HEK293 (cell line): ENCODE measurements around the gene TTC39A.

Experiments
- CTCF ChIA-PET: fragments of 350-600 bp; formaldehyde crosslinking; extraction: SDS; loops from one replicate; lab custom pipeline; 2021; ENCODE audit warnings: antibody characterized with exemption; lab: Yijun Ruan, JAX
- POLR2A ChIA-PET: fragments of 300-600 bp; formaldehyde crosslinking; extraction: SDS; loops from one replicate; lab custom pipeline; 2020; ENCODE audit warnings: antibody characterized with exemption, inconsistent platforms; lab: Yijun Ruan, JAX
- H3K27ac ChIP-seq: fragments of 200-500 bp; sonication (Bioruptor generic); 2 replicates; pipeline ENCODE4 v1.5.1; 2014; ENCODE audit warnings: low read depth, low read length, control low read depth, inconsistent platforms; ENCODE audit errors: extremely low read depth
- H3K36me3 ChIP-seq, 2 experiments: fragments of 200-500 bp in 1 of 2; sonication (Bioruptor generic) in 1 of 2; 1 replicate in 1 of 2; 2 replicates in 1 of 2; pipeline ENCODE4 v1.5.1; 2014 to 2017; ENCODE audit warnings: inconsistent platforms in 2 of 2, low read length in 2 of 2; ENCODE audit not compliant: control insufficient read depth in 2 of 2, insufficient read depth in 1 of 2
- H3K4me1 ChIP-seq: fragments of 200-500 bp; sonication (Bioruptor generic); 2 replicates; pipeline ENCODE4 v1.5.1; 2014; ENCODE audit warnings: mild to moderate bottlenecking, low read length, inconsistent platforms; ENCODE audit not compliant: control insufficient read depth, insufficient read depth
- H3K4me3 ChIP-seq: 2 replicates; pipeline ENCODE4 v1.5.1; 2011; ENCODE audit warnings: low read depth, mild to moderate bottlenecking, control low read depth, low read length, moderate library complexity
- H3K9me3 ChIP-seq: fragments of 200-500 bp; sonication (Bioruptor generic); 2 replicates; pipeline ENCODE4 v1.5.1; 2014; ENCODE audit warnings: low read depth, low read length, inconsistent platforms; ENCODE audit not compliant: control insufficient read depth, insufficient read depth
- ATF2 ChIP-seq: fragments of 450-650 bp; formaldehyde crosslinking; IDR thresholded peaks from 2 replicates; pipeline ENCODE4 v1.5.1; 2016; ENCODE audit warnings: missing biosample characterization, missing genetic modification characterization, low read depth
- GLIS2 ChIP-seq: fragments of 450-650 bp; formaldehyde crosslinking; IDR thresholded peaks from 2 replicates; pipeline ENCODE4 v1.5.1; 2016; ENCODE audit warnings: missing biosample characterization, missing genetic modification characterization
- KLF7 ChIP-seq: fragments of 450-650 bp; formaldehyde crosslinking; IDR thresholded peaks from 2 replicates; pipeline ENCODE4 v1.5.1; 2016; ENCODE audit warnings: missing biosample characterization, missing genetic modification characterization, borderline replicate concordance
- PATZ1 ChIP-seq: fragments of 450-650 bp; formaldehyde crosslinking; IDR thresholded peaks from 2 replicates; pipeline ENCODE4 v1.5.1; 2016; ENCODE audit warnings: missing biosample characterization, missing genetic modification characterization
- PRDM1 ChIP-seq: fragments of 450-650 bp; formaldehyde crosslinking; IDR thresholded peaks from 2 replicates; pipeline ENCODE4; 2016; ENCODE audit warnings: missing biosample characterization, missing genetic modification characterization
- SP2 ChIP-seq: fragments of 450-650 bp; formaldehyde crosslinking; IDR thresholded peaks from 2 replicates; pipeline ENCODE4 v1.5.1; 2016; ENCODE audit warnings: missing biosample characterization, missing genetic modification characterization
- TSHZ1 ChIP-seq: fragments of 450-650 bp; formaldehyde crosslinking; IDR thresholded peaks from 2 replicates; pipeline ENCODE4 v1.5.1; 2016; ENCODE audit warnings: missing biosample characterization, missing genetic modification characterization, borderline replicate concordance
- ZBTB20 ChIP-seq: fragments of 450-650 bp; formaldehyde crosslinking; IDR thresholded peaks from 2 replicates; pipeline ENCODE4 v1.5.1; 2016; ENCODE audit warnings: missing biosample characterization, missing genetic modification characterization
- ZBTB6 ChIP-seq: fragments of 450-650 bp; formaldehyde crosslinking; IDR thresholded peaks from 2 replicates; pipeline ENCODE4 v1.5.1; 2017; ENCODE audit warnings: missing biosample characterization, missing genetic modification characterization
- ZFHX2 ChIP-seq: fragments of 450-650 bp; formaldehyde crosslinking; conservative IDR thresholded peaks from 2 replicates; pipeline ENCODE4 v1.5.1; 2016; ENCODE audit warnings: missing biosample characterization, missing genetic modification characterization
- ZNF174 ChIP-seq: fragments of 450-650 bp; formaldehyde crosslinking; IDR thresholded peaks from 2 replicates; pipeline ENCODE4 v1.5.0; 2017; ENCODE audit warnings: missing biosample characterization, mild to moderate bottlenecking, missing genetic modification characterization
- ZNF2 ChIP-seq: fragments of 450-650 bp; formaldehyde crosslinking; IDR thresholded peaks from 2 replicates; pipeline ENCODE4 v1.5.1; 2016; ENCODE audit warnings: missing biosample characterization, missing genetic modification characterization
- ZNF221 ChIP-seq: fragments of 450-650 bp; formaldehyde crosslinking; IDR thresholded peaks from 2 replicates; pipeline ENCODE4 v1.5.1; 2017; ENCODE audit warnings: missing biosample characterization, missing genetic modification characterization, borderline replicate concordance
- ZNF302 ChIP-seq: fragments of 450-650 bp; formaldehyde crosslinking; IDR thresholded peaks from 2 replicates; pipeline ENCODE4 v1.5.1; 2016; ENCODE audit warnings: missing biosample characterization, missing genetic modification characterization, low read depth
- ZNF350 ChIP-seq: fragments of 450-650 bp; formaldehyde crosslinking; IDR thresholded peaks from 2 replicates; pipeline ENCODE4 v1.5.0; 2017; ENCODE audit warnings: missing biosample characterization, mild to moderate bottlenecking, missing genetic modification characterization
- ZNF394 ChIP-seq: fragments of 450-650 bp; formaldehyde crosslinking; IDR thresholded peaks from 2 replicates; pipeline ENCODE4 v1.5.1; 2016; ENCODE audit warnings: missing biosample characterization, missing genetic modification characterization, mild to moderate bottlenecking, moderate library complexity, borderline replicate concordance
- ZNF433 ChIP-seq: fragments of 450-650 bp; formaldehyde crosslinking; IDR thresholded peaks from 2 replicates; pipeline ENCODE4 v1.5.1; 2016; ENCODE audit warnings: missing biosample characterization, missing genetic modification characterization, low read depth
- ZNF488 ChIP-seq: fragments of 450-650 bp; formaldehyde crosslinking; IDR thresholded peaks from 2 replicates; pipeline ENCODE4 v1.5.1; 2016; ENCODE audit warnings: missing biosample characterization, missing genetic modification characterization
- ZNF548 ChIP-seq: fragments of 450-650 bp; formaldehyde crosslinking; IDR thresholded peaks from 2 replicates; pipeline ENCODE4 v1.5.1; 2016; ENCODE audit warnings: missing biosample characterization, missing genetic modification characterization
- ZNF561 ChIP-seq: fragments of 450-650 bp; IDR thresholded peaks from 2 replicates; pipeline ENCODE4 v1.5.1; 2018; ENCODE audit warnings: missing biosample characterization, missing genetic modification characterization, borderline replicate concordance
- ZNF580 ChIP-seq: fragments of 450-650 bp; formaldehyde crosslinking; IDR thresholded peaks from 2 replicates; pipeline ENCODE4 v1.5.1; 2016; ENCODE audit warnings: missing biosample characterization, missing genetic modification characterization
- ZNF624 ChIP-seq: fragments of 450-650 bp; formaldehyde crosslinking; IDR thresholded peaks from 2 replicates; pipeline ENCODE4 v1.5.1; 2017; ENCODE audit warnings: missing biosample characterization, missing genetic modification characterization
- ZNF785 ChIP-seq: fragments of 450-650 bp; formaldehyde crosslinking; IDR thresholded peaks from 2 replicates; pipeline ENCODE4 v1.5.1; 2016; ENCODE audit warnings: missing biosample characterization, missing genetic modification characterization

Gene TTC39A

GRCh38 chr1:51303315-51303714, 27.0 kb downstream of the TTC39A start (continued):
- TF ChIP-seq ATF2 (tag by site-specific recombination): no peak
- TF ChIP-seq GLIS2 (tag by site-specific recombination): 0 out of 2 replicates have a peak, but pooled peaks have one; percentile 32
- TF ChIP-seq ZNF302 (tag by site-specific recombination): no peak

GRCh38 chr1:51302746-51303145, 27.6 kb downstream of the TTC39A start:
- POLR2A ChIA-PET: interaction anchor here (0.6 kb wide), 1 partner anchor 233 kb away, joined by 3 read pairs; no protein-coding TSS in a partner anchor
- no peak overlapping the region for H3K4me3 ChIP-seq
- H3K27ac ChIP-seq: no peak overlapping the region
- CTCF ChIA-PET: no interaction called here
- no peaks in the 10 kb centered on the region for H3K9me3 ChIP-seq
- peaks cover 0 to 32% of the 10 kb centered on the region in 2 experiments; a peak in 1 of 3 replicates for H3K36me3 ChIP-seq
- no peak for TF ChIP-seq ZNF174 (tag by site-specific recombination)
- no peak for TF ChIP-seq ZNF580 (tag by site-specific recombination)
- TF ChIP-seq TSHZ1 (tag by site-specific recombination): no peak
- TF ChIP-seq ZNF221 (tag by site-specific recombination): no peak
- TF ChIP-seq ZNF488 (tag by site-specific recombination): no peak
- TF ChIP-seq SP2: no peak
- TF ChIP-seq PRDM1 (tag by site-specific recombination): no peak
- no peak for TF ChIP-seq ZNF350 (tag by site-specific recombination)
- no peak for TF ChIP-seq ZFHX2 (tag by site-specific recombination)
- no peak for TF ChIP-seq ZNF561 (tag by site-specific recombination)
- TF ChIP-seq ZNF785 (tag by site-specific recombination): no peak
- no peak for TF ChIP-seq ZBTB6 (tag by site-specific recombination)
- TF ChIP-seq KLF7 (tag by site-specific recombination): no peak
- no peak for TF ChIP-seq ZNF433 (tag by site-specific recombination)
- no peak for TF ChIP-seq ZNF624
- TF ChIP-seq ZNF394 (tag by site-specific recombination): no peak
- no peak for TF ChIP-seq ZNF2 (tag by site-specific recombination)
- no peak for TF ChIP-seq PATZ1
- TF ChIP-seq ZBTB20 (tag by site-specific recombination): no peak
- TF ChIP-seq ZNF548: no peak
- no peaks in the 10 kb centered on the region for H3K4me1 ChIP-seq
